ENCODE results near the gene AP1G1.

The AP1G1 gene

DNA sequence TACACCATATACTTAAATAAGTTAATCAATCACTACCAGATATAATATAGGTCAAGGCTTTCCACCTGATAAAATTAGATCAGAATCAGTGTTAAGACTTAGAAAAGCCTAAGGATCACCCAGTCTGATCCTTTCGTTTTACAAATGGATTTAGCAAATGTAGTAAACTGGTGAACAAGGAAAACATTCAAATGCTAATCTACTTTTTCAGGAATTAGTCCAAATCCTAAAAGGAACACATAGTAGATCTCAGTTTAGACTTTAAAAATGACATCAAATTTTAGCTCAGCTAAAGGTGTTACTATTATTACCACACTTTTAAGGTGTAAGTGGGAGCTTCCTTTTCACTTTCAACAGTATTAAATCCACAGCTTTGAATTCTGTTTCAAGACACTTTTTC is 96.1 kb downstream of the AP1G1 start:
- DNase-seq: no peak
- TF ChIP-seq, protein P1, sequence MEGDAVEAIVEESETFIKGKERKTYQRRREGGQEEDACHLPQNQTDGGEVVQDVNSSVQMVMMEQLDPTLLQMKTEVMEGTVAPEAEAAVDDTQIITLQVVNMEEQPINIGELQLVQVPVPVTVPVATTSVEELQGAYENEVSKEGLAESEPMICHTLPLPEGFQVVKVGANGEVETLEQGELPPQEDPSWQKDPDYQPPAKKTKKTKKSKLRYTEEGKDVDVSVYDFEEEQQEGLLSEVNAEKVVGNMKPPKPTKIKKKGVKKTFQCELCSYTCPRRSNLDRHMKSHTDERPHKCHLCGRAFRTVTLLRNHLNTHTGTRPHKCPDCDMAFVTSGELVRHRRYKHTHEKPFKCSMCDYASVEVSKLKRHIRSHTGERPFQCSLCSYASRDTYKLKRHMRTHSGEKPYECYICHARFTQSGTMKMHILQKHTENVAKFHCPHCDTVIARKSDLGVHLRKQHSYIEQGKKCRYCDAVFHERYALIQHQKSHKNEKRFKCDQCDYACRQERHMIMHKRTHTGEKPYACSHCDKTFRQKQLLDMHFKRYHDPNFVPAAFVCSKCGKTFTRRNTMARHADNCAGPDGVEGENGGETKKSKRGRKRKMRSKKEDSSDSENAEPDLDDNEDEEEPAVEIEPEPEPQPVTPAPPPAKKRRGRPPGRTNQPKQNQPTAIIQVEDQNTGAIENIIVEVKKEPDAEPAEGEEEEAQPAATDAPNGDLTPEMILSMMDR (IDR thresholded peaks at IDR 0.05; ENCODE audit: low read depth, low read length): no peak
- H3K4me3 ChIP-seq (ENCODE audit: low read depth, low read length): no peak overlapping the region
- H3K27ac ChIP-seq: no peak overlapping the region
- no peaks in the 10 kb centered on the region for H3K9me3 ChIP-seq (ENCODE audit: severe bottlenecking)
- H3K36me3 ChIP-seq: peaks cover 9% of the 10 kb centered on the region
- no peaks in the 10 kb centered on the region for H3K27me3 ChIP-seq (ENCODE audit: insufficient read depth, low read depth, severe bottlenecking)

DNA sequence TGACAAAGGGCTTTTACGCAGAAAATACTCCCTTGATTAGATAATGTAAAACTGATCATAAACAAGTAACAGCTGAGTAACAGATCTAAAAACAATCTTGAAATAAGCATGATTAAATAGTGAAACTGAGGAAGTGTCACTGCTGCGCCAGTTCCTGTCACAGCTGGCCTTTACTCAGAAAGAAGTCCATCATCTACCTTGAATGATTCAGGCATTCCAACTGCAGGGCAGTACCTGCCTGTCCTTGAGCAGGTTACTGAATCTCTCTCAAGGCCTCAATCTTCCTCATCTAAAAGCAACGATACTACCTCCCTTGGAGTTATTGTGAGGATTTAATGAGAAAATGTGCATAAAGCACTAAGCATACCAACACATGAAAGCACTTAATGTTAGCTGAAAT is 96.8 kb downstream of the AP1G1 start:
- Histone ChIP-seq H3K27ac (no peak overlapping the region), H3K4me3 (ENCODE audit: low read depth, low read length) (no peak overlapping the region)
- TF ChIP-seq, protein P1 (IDR thresholded peaks at IDR 0.05; ENCODE audit: low read depth, low read length): no peak

GRCh38 chr16:71709229-71709781 is 99.3 kb downstream of the AP1G1 start:
- Histone ChIP-seq H3K36me3 (peaks cover 4% of the 10 kb centered on the region), H3K27me3 (ENCODE audit: insufficient read depth, low read depth, severe bottlenecking) (no peaks in the 10 kb centered on the region), H3K27ac (no peak overlapping the region), H3K4me3 (ENCODE audit: low read depth, low read length) (no peak overlapping the region), H3K9me3 (ENCODE audit: severe bottlenecking) (no peaks in the 10 kb centered on the region)
- TF ChIP-seq, protein P1 (IDR thresholded peaks at IDR 0.05; ENCODE audit: low read depth, low read length): no peak
- no peak for DNase-seq

More for the DNA sequence above, 96.8 kb downstream of the AP1G1 start:
- H3K27me3 ChIP-seq (ENCODE audit: insufficient read depth, low read depth, severe bottlenecking): no peaks in the 10 kb centered on the region
- peaks cover 9% of the 10 kb centered on the region for H3K36me3 ChIP-seq
- H3K9me3 ChIP-seq (ENCODE audit: severe bottlenecking): no peaks in the 10 kb centered on the region
- DNase-seq: no peak

GRCh38 chr16:71708696-71709095 is 99.9 kb downstream of the AP1G1 start:
- no peaks in the 10 kb centered on the region for H3K9me3 ChIP-seq (ENCODE audit: severe bottlenecking)
- no peaks in the 10 kb centered on the region for H3K27me3 ChIP-seq (ENCODE audit: insufficient read depth, low read depth, severe bottlenecking)
- no peaks in the 10 kb centered on the region for H3K36me3 ChIP-seq
- TF ChIP-seq, protein P1 (IDR thresholded peaks at IDR 0.05; ENCODE audit: low read depth, low read length): no peak
- no peak for DNase-seq
- H3K4me3 ChIP-seq (ENCODE audit: low read depth, low read length): no peak overlapping the region
- no peak overlapping the region for H3K27ac ChIP-seq

- no peak for DNase-seq
- no peaks in the 10 kb centered on the region for H3K27me3 ChIP-seq (ENCODE audit: insufficient read depth, low read depth, severe bottlenecking)
- TF ChIP-seq, protein P1 (IDR thresholded peaks at IDR 0.05; ENCODE audit: low read depth, low read length): no peak
- peaks cover 4% of the 10 kb centered on the region; the same call in 1 of the 2 replicates for H3K36me3 ChIP-seq
- H3K27ac ChIP-seq: no peak overlapping the region
- no peak overlapping the region for H3K4me3 ChIP-seq (ENCODE audit: low read depth, low read length)
- no peaks in the 10 kb centered on the region for H3K9me3 ChIP-seq (ENCODE audit: severe bottlenecking)
Observed at GRCh38 chr16:71707199-71707598, 101.4 kb downstream of the AP1G1 start.

DNA sequence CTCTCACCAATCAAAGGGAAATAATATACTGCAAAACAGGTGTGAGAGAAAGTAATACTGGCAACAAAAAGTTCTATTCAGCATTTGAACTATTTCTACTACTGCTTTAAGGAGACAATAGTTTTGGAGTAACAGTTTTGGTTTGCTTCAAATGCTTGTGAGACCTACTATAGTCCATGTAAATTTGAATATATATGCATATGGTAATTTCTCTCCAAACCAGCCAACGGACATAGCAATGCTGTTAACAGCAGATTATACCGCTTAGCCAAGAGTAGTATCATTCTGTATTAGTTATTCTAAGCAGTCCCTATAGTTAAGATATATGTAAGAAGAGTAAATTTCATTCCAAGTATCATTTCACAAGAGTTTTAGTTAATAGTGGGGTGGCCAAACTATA is 102.6 kb downstream of the AP1G1 start:
- no peak overlapping the region for H3K4me3 ChIP-seq (ENCODE audit: low read depth, low read length)
- no peak overlapping the region for H3K27ac ChIP-seq
- peaks cover 8% of the 10 kb centered on the region; the same call in 1 of the 2 replicates for H3K36me3 ChIP-seq
- no peaks in the 10 kb centered on the region for H3K9me3 ChIP-seq (ENCODE audit: severe bottlenecking)
- no peak for DNase-seq
- no peaks in the 10 kb centered on the region for H3K27me3 ChIP-seq (ENCODE audit: insufficient read depth, low read depth, severe bottlenecking)
- TF ChIP-seq, protein P1 (IDR thresholded peaks at IDR 0.05; ENCODE audit: low read depth, low read length): no peak

All from WERI-Rb-1 (cell line).